Neural progenitor cell (in vitro differentiated cells): Measurements from ENCODE around the gene POM121L2. TPM values are rescaled to one million over a fixed set of nuclear protein-coding genes. Genes with fewer than 3 reads are reported as not detected.
A peak's percentile ranks its signal among the peaks of the same experiment; 100 is the strongest.

Experiments used
- DNase-seq: peaks from one replicate; pipeline ENCODE4 v3.0.0-alpha.2; 2016; ENCODE audit warnings: low spot score
- H2AFZ ChIP-seq: fragments of 200-600 bp; sonication (generic); replicated peaks from 2 replicates; pipeline ENCODE4 v1.6.1; 2016; ENCODE audit warnings: antibody characterized with exemption
- H3F3A ChIP-seq: fragments of 200-600 bp; sonication (generic); 2 replicates; pipeline ENCODE4 v1.6.1; 2016; ENCODE audit warnings: antibody characterized with exemption, low read depth
- H3K27ac ChIP-seq: fragments of 200-600 bp; sonication (generic); 2 replicates; pipeline ENCODE4 v1.5.1; 2016; ENCODE audit warnings: mild to moderate bottlenecking
- H3K27me3 ChIP-seq: fragments of 200-600 bp; sonication (generic); 2 replicates; pipeline ENCODE4 v1.6.1; 2016; ENCODE audit warnings: mild to moderate bottlenecking, moderate library complexity
- H3K36me3 ChIP-seq: fragments of 200-600 bp; sonication (generic); 2 replicates; pipeline ENCODE4 v1.5.1; 2016
- H3K4me1 ChIP-seq: fragments of 200-600 bp; sonication (generic); 2 replicates; pipeline ENCODE4 v1.6.1; 2016; ENCODE audit warnings: mixed run types
- H3K4me2 ChIP-seq: fragments of 200-600 bp; sonication (generic); 2 replicates; pipeline ENCODE4 v1.6.1; 2016
- H3K4me3 ChIP-seq: fragments of 200-600 bp; sonication (generic); 2 replicates; pipeline ENCODE4 v1.5.1; 2016
- H3K79me2 ChIP-seq: fragments of 200-600 bp; sonication (generic); 2 replicates; pipeline ENCODE4 v1.6.1; 2016; ENCODE audit warnings: low read depth
- H3K9ac ChIP-seq: fragments of 200-600 bp; sonication (generic); 2 replicates; pipeline ENCODE4 v1.6.1; 2016
- H3K9me3 ChIP-seq: fragments of 200-600 bp; sonication (generic); 2 replicates; pipeline ENCODE4 v1.5.1; 2016; ENCODE audit warnings: low read depth
- H4K20me1 ChIP-seq: fragments of 200-600 bp; sonication (generic); 2 replicates; pipeline ENCODE4 v1.6.1; 2016; ENCODE audit warnings: low read depth
- H3K27ac Mint-ChIP-seq: 3 replicates; pipeline ENCODE4 v1.8.0; 2021; ENCODE audit warnings: mixed read lengths
- H3K27me3 Mint-ChIP-seq: 2 replicates; pipeline ENCODE4 v1.8.0; 2022; ENCODE audit warnings: low read depth, mild to moderate bottlenecking, inconsistent platforms, moderate library complexity, mixed read lengths; ENCODE audit not compliant: insufficient read depth
- H3K36me3 Mint-ChIP-seq: 3 replicates; pipeline ENCODE4 v1.8.0; 2021; ENCODE audit warnings: mixed read lengths
- H3K4me1 Mint-ChIP-seq: 3 replicates; pipeline ENCODE4 v1.8.0; 2021; ENCODE audit warnings: mixed read lengths
- H3K4me3 Mint-ChIP-seq: 3 replicates; pipeline ENCODE4 v1.8.0; 2021; ENCODE audit warnings: mild to moderate bottlenecking, moderate library complexity, mixed read lengths
- H3K9me3 Mint-ChIP-seq: 3 replicates; pipeline ENCODE4 v1.8.0; 2020; ENCODE audit warnings: mixed read lengths
- EZH2 ChIP-seq: fragments of 200-600 bp; sonication (generic); IDR thresholded peaks from 2 replicates; pipeline ENCODE4 v1.6.1; 2017; ENCODE audit warnings: antibody characterized with exemption, mild to moderate bottlenecking, moderate library complexity
- EZH2phosphoT487 ChIP-seq: fragments of 200-600 bp; sonication (generic); IDR thresholded peaks from 2 replicates; pipeline ENCODE4 v1.6.1; 2017; ENCODE audit warnings: antibody characterized with exemption
- total RNA-seq: library from RNA; depleted of rRNA; stranded (reverse); fragments of >200 nt; gene quantifications from 2 replicates; pipeline ENCODE4 v1.2.3, GENCODE V29; 2015; ENCODE audit warnings: low replicate concordance
- TF ChIP-seq, protein P1 (sequence below): fragments of 200-600 bp; sonication (generic); IDR thresholded peaks from 2 replicates; pipeline ENCODE4 v1.5.1; 2017; ENCODE audit warnings: antibody characterized with exemption, mild to moderate bottlenecking

POM121L2 gene
- total RNA-seq = not detected in 2 replicates

DNA sequence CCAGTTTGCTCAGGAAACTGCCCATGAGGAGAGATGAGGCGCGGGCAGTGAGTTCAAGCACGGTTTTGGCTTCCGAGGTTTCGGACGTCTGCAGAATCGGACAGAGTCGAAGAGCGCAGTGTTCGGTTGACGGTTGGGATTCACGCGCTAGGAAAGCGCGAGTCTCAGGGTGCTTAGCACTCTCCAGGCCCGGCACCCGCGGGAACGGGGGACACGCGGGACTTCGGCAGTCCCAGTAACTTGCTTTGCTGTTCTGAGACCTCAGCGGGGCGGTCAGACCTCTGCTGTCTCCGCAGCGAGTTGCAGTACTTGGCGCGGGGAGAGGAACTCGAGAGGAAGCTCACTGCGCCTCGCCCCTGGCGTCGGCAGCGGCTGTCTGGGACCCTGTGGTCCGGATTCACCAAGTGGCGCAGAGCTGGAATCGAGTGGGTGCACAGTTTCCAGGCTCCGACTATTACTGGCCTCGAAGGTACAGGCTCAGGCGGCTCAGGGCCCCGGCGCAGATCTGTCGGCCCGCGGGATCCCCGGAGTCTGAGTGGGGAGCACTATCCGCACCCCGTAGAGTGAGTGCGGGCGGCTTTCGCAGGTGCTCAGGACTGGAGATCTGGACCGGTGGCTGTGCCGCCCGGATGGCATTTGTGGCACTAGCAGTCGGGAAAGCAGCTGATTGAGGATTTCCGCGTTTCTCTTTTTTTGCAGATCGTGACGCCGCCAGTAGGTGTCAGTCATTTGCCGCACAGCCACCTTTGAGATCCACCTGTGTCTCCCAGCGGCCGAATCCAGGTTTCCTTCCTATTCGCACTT, at the start of gene POM121L2:
Gene POM121L2 (minus strand): TSS at position 128 of the 804 bp plus-strand sequence. CDS start 103 bp downstream, at position 25.
- Histone ChIP-seq H3K27ac (no peak within 1 kb of the TSS), H3K4me2 (peak within 1 kb of the TSS; percentile 85), H3K9me3 (no peaks in the 10 kb centered on the region), H3K4me1 (peaks cover 3% of the 10 kb centered on the region), H3K27me3 (peaks cover 88% of the 10 kb centered on the region), H3K4me3 (peak within 1 kb of the TSS; percentile 71), H3K9ac (no peak within 1 kb of the TSS), H2AFZ (peak within 1 kb of the TSS; percentile 98), H3K79me2 (no peaks in the 10 kb centered on the region), H4K20me1 (no peaks in the 10 kb centered on the region), H3K36me3 (no peaks in the 10 kb centered on the region), H3F3A (no peaks in the 10 kb centered on the region)
- TF ChIP-seq EZH2phosphoT487 (peak; percentile 63), EZH2 (peak; percentile 78)
- TF ChIP-seq, protein P1, sequence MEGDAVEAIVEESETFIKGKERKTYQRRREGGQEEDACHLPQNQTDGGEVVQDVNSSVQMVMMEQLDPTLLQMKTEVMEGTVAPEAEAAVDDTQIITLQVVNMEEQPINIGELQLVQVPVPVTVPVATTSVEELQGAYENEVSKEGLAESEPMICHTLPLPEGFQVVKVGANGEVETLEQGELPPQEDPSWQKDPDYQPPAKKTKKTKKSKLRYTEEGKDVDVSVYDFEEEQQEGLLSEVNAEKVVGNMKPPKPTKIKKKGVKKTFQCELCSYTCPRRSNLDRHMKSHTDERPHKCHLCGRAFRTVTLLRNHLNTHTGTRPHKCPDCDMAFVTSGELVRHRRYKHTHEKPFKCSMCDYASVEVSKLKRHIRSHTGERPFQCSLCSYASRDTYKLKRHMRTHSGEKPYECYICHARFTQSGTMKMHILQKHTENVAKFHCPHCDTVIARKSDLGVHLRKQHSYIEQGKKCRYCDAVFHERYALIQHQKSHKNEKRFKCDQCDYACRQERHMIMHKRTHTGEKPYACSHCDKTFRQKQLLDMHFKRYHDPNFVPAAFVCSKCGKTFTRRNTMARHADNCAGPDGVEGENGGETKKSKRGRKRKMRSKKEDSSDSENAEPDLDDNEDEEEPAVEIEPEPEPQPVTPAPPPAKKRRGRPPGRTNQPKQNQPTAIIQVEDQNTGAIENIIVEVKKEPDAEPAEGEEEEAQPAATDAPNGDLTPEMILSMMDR = peak; percentile 81
- H3K27me3 Mint-ChIP-seq = peaks cover 26% of the 10 kb centered on the region
- no peak within 1 kb of the TSS for H3K27ac Mint-ChIP-seq
- peak; percentile 84 for DNase-seq
- no peaks in the 10 kb centered on the region for H3K36me3 Mint-ChIP-seq
- H3K4me3 Mint-ChIP-seq = peak within 1 kb of the TSS; percentile 93
- H3K9me3 Mint-ChIP-seq = peaks cover 14% of the 10 kb centered on the region
- peaks cover 6% of the 10 kb centered on the region for H3K4me1 Mint-ChIP-seq

DNA sequence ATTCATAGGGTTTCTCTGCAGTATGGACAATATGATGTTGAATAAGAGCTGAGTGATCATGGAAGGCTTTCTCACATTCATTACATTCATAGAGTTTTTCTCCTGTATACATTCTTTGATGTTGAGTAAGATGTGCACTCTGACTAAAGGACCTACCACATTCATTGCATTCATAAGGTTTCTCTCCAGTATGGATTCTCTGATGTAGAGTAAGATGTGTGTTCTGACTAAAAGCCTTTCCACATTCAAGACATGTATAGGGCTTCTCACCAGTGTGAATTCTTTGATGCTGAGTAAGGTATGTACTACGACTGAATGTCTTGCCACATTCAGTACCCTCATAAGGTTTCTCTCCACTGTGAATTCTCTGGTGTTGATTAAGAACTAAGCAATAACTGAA, 47.2 kb upstream of the POM121L2 start:
- H3K36me3 Mint-ChIP-seq = peaks cover 7% of the 10 kb centered on the region
- TF ChIP-seq EZH2phosphoT487 = no peak
- TF ChIP-seq, protein P1 = no peak
- no peak for TF ChIP-seq EZH2
- no peaks in the 10 kb centered on the region for H4K20me1 ChIP-seq
- H3K4me1 ChIP-seq = no peaks in the 10 kb centered on the region
- H3F3A ChIP-seq = no peaks in the 10 kb centered on the region
- no peak overlapping the region for H3K4me3 Mint-ChIP-seq
- H3K27ac Mint-ChIP-seq = no peak overlapping the region
- no peak overlapping the region for H3K27ac ChIP-seq
- H3K4me1 Mint-ChIP-seq = no peaks in the 10 kb centered on the region
- no peaks in the 10 kb centered on the region for H3K27me3 Mint-ChIP-seq
- H3K4me3 ChIP-seq = no peak overlapping the region
- H3K9ac ChIP-seq = no peak overlapping the region
- no peaks in the 10 kb centered on the region for H3K27me3 ChIP-seq
- no peak for DNase-seq
- no peaks in the 10 kb centered on the region for H3K36me3 ChIP-seq
- H2AFZ ChIP-seq = no peak overlapping the region
- peaks cover 17% of the 10 kb centered on the region for H3K9me3 ChIP-seq
- H3K79me2 ChIP-seq = no peaks in the 10 kb centered on the region
- no peak overlapping the region for H3K4me2 ChIP-seq
- peaks cover 41% of the 10 kb centered on the region for H3K9me3 Mint-ChIP-seq

DNA sequence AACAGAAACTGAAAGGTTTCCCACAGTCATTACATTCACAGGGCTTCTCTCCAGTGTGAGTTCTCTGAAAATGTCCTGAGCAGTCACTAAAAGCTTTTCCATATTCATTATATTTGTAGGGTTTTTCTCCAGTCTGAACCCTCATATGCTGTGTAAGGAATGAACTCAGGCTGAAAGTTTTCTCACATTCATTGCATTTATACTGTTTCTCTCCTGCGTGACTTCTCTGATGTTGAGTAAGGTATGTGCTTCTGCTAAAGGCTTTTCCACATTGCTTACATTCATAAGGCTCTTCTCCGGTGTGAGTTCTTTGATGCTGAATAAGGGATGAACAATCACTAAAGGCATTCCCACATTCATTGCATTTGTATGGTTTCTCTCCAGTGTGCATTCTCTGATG, 46.7 kb upstream of the POM121L2 start:
- Mint-ChIP-seq H3K4me3 (no peak overlapping the region), H3K27me3 (no peaks in the 10 kb centered on the region), H3K27ac (no peak overlapping the region), H3K36me3 (peaks cover 7% of the 10 kb centered on the region), H3K9me3 (peaks cover 41% of the 10 kb centered on the region), H3K4me1 (no peaks in the 10 kb centered on the region)
- H3K4me1 ChIP-seq = no peaks in the 10 kb centered on the region
- no peak overlapping the region for H2AFZ ChIP-seq
- H3K4me3 ChIP-seq = no peak overlapping the region
- no peaks in the 10 kb centered on the region for H3K27me3 ChIP-seq
- TF ChIP-seq EZH2 (no peak), EZH2phosphoT487 (no peak)
- TF ChIP-seq, protein P1 = no peak
- H3K27ac ChIP-seq = no peak overlapping the region
- H3K4me2 ChIP-seq = no peak overlapping the region
- no peaks in the 10 kb centered on the region for H3K79me2 ChIP-seq
- H3F3A ChIP-seq = no peaks in the 10 kb centered on the region
- peaks cover 17% of the 10 kb centered on the region for H3K9me3 ChIP-seq
- no peak for DNase-seq
- no peaks in the 10 kb centered on the region for H4K20me1 ChIP-seq
- H3K9ac ChIP-seq = no peak overlapping the region
- H3K36me3 ChIP-seq = no peaks in the 10 kb centered on the region
